ENCODE data around the gene MRGPRE.

MRGPRE gene

GRCh38 chr11:3231550-3231850 is 717 bp downstream of the MRGPRE start:
- Mint-ChIP-seq H3K4me3 (no peak overlapping the region), H3K36me3 (ENCODE audit: low read depth) (no peaks in the 10 kb centered on the region), H3K4me1 (ENCODE audit: low read depth) (no peaks in the 10 kb centered on the region), H3K27me3 (ENCODE audit: low read depth) (peaks cover 6% of the 10 kb centered on the region), H3K9me3 (no peaks in the 10 kb centered on the region), H3K27ac (no peak overlapping the region)
- no peak for DNase-seq (ENCODE audit: low spot score)

GRCh38 chr11:3230636-3231549 is 1.3 kb downstream of the MRGPRE start:
- Mint-ChIP-seq H3K27me3 (ENCODE audit: low read depth) (peaks cover 3% of the 10 kb centered on the region), H3K9me3 (no peaks in the 10 kb centered on the region), H3K4me1 (ENCODE audit: low read depth) (no peaks in the 10 kb centered on the region), H3K4me3 (no peak overlapping the region), H3K27ac (no peak overlapping the region), H3K36me3 (ENCODE audit: low read depth) (no peaks in the 10 kb centered on the region)
- DNase-seq (ENCODE audit: low spot score) = no peak

GRCh38 chr11:3229673-3230630 is 2.3 kb downstream of the MRGPRE start:
- Mint-ChIP-seq H3K27me3 (ENCODE audit: low read depth) (peaks cover 3% of the 10 kb centered on the region), H3K36me3 (ENCODE audit: low read depth) (no peaks in the 10 kb centered on the region), H3K4me1 (ENCODE audit: low read depth) (no peaks in the 10 kb centered on the region), H3K27ac (no peak overlapping the region), H3K9me3 (no peaks in the 10 kb centered on the region), H3K4me3 (no peak overlapping the region)
- no peak for DNase-seq (ENCODE audit: low spot score)

- Mint-ChIP-seq H3K9me3 (no peaks in the 10 kb centered on the region), H3K27ac (no peak overlapping the region), H3K4me1 (ENCODE audit: low read depth) (no peaks in the 10 kb centered on the region)
These were observed 3.8 kb downstream of the MRGPRE start for GRCh38 chr11:3228445-3228829.

GRCh38 chr11:3227568-3228444 is 4.4 kb downstream of the MRGPRE start:
- DNase-seq (ENCODE audit: low spot score) = no peak
- Mint-ChIP-seq H3K4me3 (no peak overlapping the region), H3K36me3 (ENCODE audit: low read depth) (no peaks in the 10 kb centered on the region), H3K4me1 (ENCODE audit: low read depth) (peaks cover 1% of the 10 kb centered on the region), H3K27me3 (ENCODE audit: low read depth) (no peaks in the 10 kb centered on the region), H3K27ac (no peak overlapping the region), H3K9me3 (no peaks in the 10 kb centered on the region)

More at GRCh38 chr11:3228445-3228829, 3.8 kb downstream of the MRGPRE start:
- Mint-ChIP-seq H3K27me3 (ENCODE audit: low read depth) (no peaks in the 10 kb centered on the region), H3K36me3 (ENCODE audit: low read depth) (no peaks in the 10 kb centered on the region), H3K4me3 (no peak overlapping the region)
- DNase-seq (ENCODE audit: low spot score) = no peak

- Mint-ChIP-seq H3K36me3 (ENCODE audit: low read depth) (no peaks in the 10 kb centered on the region), H3K4me3 (no peak overlapping the region), H3K9me3 (no peaks in the 10 kb centered on the region), H3K27ac (no peak overlapping the region), H3K4me1 (ENCODE audit: low read depth) (peaks cover 1% of the 10 kb centered on the region), H3K27me3 (ENCODE audit: low read depth) (no peaks in the 10 kb centered on the region)
- DNase-seq (ENCODE audit: low spot score) = no peak
These were observed 5.2 kb downstream of the MRGPRE start for GRCh38 chr11:3226846-3227567.

GRCh38 chr11:3225826-3226750 is 6.1 kb downstream of the MRGPRE start:
- Mint-ChIP-seq H3K9me3 (no peaks in the 10 kb centered on the region), H3K27me3 (ENCODE audit: low read depth) (no peaks in the 10 kb centered on the region), H3K36me3 (ENCODE audit: low read depth) (no peaks in the 10 kb centered on the region), H3K4me1 (ENCODE audit: low read depth) (peaks cover 1% of the 10 kb centered on the region), H3K4me3 (no peak overlapping the region), H3K27ac (no peak overlapping the region)
- DNase-seq (ENCODE audit: low spot score) = no peak

GRCh38 chr11:3225159-3225758 is 7.0 kb downstream of the MRGPRE start:
- DNase-seq (ENCODE audit: low spot score) = no peak
- peaks cover 1% of the 10 kb centered on the region for H3K4me1 Mint-ChIP-seq (ENCODE audit: low read depth)
- H3K36me3 Mint-ChIP-seq (ENCODE audit: low read depth) = no peaks in the 10 kb centered on the region
- H3K27ac Mint-ChIP-seq = no peak overlapping the region
- no peak overlapping the region for H3K4me3 Mint-ChIP-seq
- no peaks in the 10 kb centered on the region for H3K27me3 Mint-ChIP-seq (ENCODE audit: low read depth)
- no peaks in the 10 kb centered on the region for H3K9me3 Mint-ChIP-seq

GRCh38 chr11:3224401-3225057 is 7.7 kb downstream of the MRGPRE start:
- Mint-ChIP-seq H3K9me3 (no peaks in the 10 kb centered on the region), H3K36me3 (ENCODE audit: low read depth) (no peaks in the 10 kb centered on the region), H3K27me3 (ENCODE audit: low read depth) (no peaks in the 10 kb centered on the region), H3K27ac (no peak overlapping the region), H3K4me1 (ENCODE audit: low read depth) (peaks cover 1% of the 10 kb centered on the region), H3K4me3 (no peak overlapping the region)
- no peak for DNase-seq (ENCODE audit: low spot score)

- Mint-ChIP-seq H3K27me3 (ENCODE audit: low read depth) (no peaks in the 10 kb centered on the region), H3K36me3 (ENCODE audit: low read depth) (no peaks in the 10 kb centered on the region), H3K27ac (no peak overlapping the region), H3K9me3 (no peaks in the 10 kb centered on the region), H3K4me3 (no peak overlapping the region), H3K4me1 (ENCODE audit: low read depth) (peaks cover 1% of the 10 kb centered on the region)
- no peak for DNase-seq (ENCODE audit: low spot score)
These were observed 8.3 kb downstream of the MRGPRE start for GRCh38 chr11:3223932-3224381.

- Mint-ChIP-seq H3K9me3 (no peaks in the 10 kb centered on the region), H3K36me3 (ENCODE audit: low read depth) (no peaks in the 10 kb centered on the region), H3K27me3 (ENCODE audit: low read depth) (no peaks in the 10 kb centered on the region), H3K27ac (no peak overlapping the region), H3K4me3 (no peak overlapping the region), H3K4me1 (ENCODE audit: low read depth) (peaks cover 1% of the 10 kb centered on the region)
- no peak for DNase-seq (ENCODE audit: low spot score)
These were observed 9.0 kb downstream of the MRGPRE start for GRCh38 chr11:3222941-3223915.
